HG03521 (cell line): ENCODE data around the gene MYH15.

Source experiments
- ATAC-seq: cut with Tn5 transposase; IDR thresholded peaks from one replicate; pipeline ENCODE4 v1.9.1; 2021; ENCODE audit warnings: mild to moderate bottlenecking, moderate library complexity; ENCODE audit not compliant: unreplicated experiment

Gene MYH15

GRCh38 chr3:108511055-108511454 lies 659 bp upstream of the MYH15 start:
- ATAC-seq = no peak

- ATAC-seq = no peak
These were observed 525 bp downstream of the MYH15 start for GRCh38 chr3:108509871-108510270.

GRCh38 chr3:108509263-108509662 lies 1.1 kb downstream of the MYH15 start:
- ATAC-seq = no peak

GRCh38 chr3:108507902-108508301 lies 2.5 kb downstream of the MYH15 start:
- no peak for ATAC-seq

- no peak for ATAC-seq
These were observed 4.6 kb downstream of the MYH15 start for GRCh38 chr3:108505811-108506210.

GRCh38 chr3:108503722-108504121 lies 6.7 kb downstream of the MYH15 start:
- no peak for ATAC-seq

GRCh38 chr3:108501535-108501934 lies 8.9 kb downstream of the MYH15 start:
- ATAC-seq = no peak

- no peak for ATAC-seq
These were observed 9.7 kb downstream of the MYH15 start for GRCh38 chr3:108500728-108501127.

- no peak for ATAC-seq
These were observed 13.1 kb downstream of the MYH15 start for GRCh38 chr3:108497271-108497670.

- ATAC-seq = no peak
These were observed 14.7 kb downstream of the MYH15 start for GRCh38 chr3:108495717-108496116.

- no peak for ATAC-seq
These were observed 15.4 kb downstream of the MYH15 start for GRCh38 chr3:108494906-108495531.

- no peak for ATAC-seq
These were observed 16.5 kb downstream of the MYH15 start for GRCh38 chr3:108493862-108494261.

GRCh38 chr3:108491456-108491855 lies 18.9 kb downstream of the MYH15 start:
- ATAC-seq = no peak

GRCh38 chr3:108489776-108490175 lies 20.6 kb downstream of the MYH15 start:
- peak; percentile 49 for ATAC-seq

- ATAC-seq = no peak
These were observed 21.8 kb downstream of the MYH15 start for GRCh38 chr3:108488631-108489030.

GRCh38 chr3:108487439-108487838 lies 23.0 kb downstream of the MYH15 start:
- ATAC-seq = no peak

GRCh38 chr3:108486941-108487340 lies 23.5 kb downstream of the MYH15 start:
- ATAC-seq = no peak

GRCh38 chr3:108486338-108486737 lies 24.1 kb downstream of the MYH15 start:
- ATAC-seq = no peak

GRCh38 chr3:108485146-108485545 lies 25.2 kb downstream of the MYH15 start:
- ATAC-seq = no peak

GRCh38 chr3:108479224-108479623 lies 31.2 kb downstream of the MYH15 start:
- no peak for ATAC-seq

- peak; percentile 66 for ATAC-seq
These were observed 32.8 kb downstream of the MYH15 start for GRCh38 chr3:108477511-108478147.

GRCh38 chr3:108475220-108475782 lies 35.1 kb downstream of the MYH15 start:
- no peak for ATAC-seq
